Bronchial epithelial cell (primary cell): ENCODE results near the gene PITRM1. TPM values are rescaled to one million over a fixed set of nuclear protein-coding genes. Genes with fewer than 3 reads are reported as not detected.
A peak's percentile ranks its signal among the peaks of the same experiment; 100 is the strongest.

Source experiments
- DNase-seq: peaks from one replicate; pipeline ENCODE4 v3.0.0-alpha.2; 2010; ENCODE audit warnings: low read depth
- FAIRE-seq: peaks from 2 replicates; lab custom pipeline; 2011; peaks lifted over from hg19 to GRCh38; lab: Jason Lieb, UNC
- H3K27me3 ChIP-seq: 2 replicates; pipeline ENCODE4 v1.5.1; 2011; ENCODE audit warnings: low read length; ENCODE audit not compliant: control insufficient read depth, insufficient read depth
- H3K36me3 ChIP-seq: 2 replicates; pipeline ENCODE4 v1.5.1; 2011; ENCODE audit warnings: low read length; ENCODE audit not compliant: control insufficient read depth, insufficient read depth
- H3K4me3 ChIP-seq: 2 replicates; pipeline ENCODE4 v1.5.1; 2011; ENCODE audit warnings: mild to moderate bottlenecking, low read depth, low read length, control low read depth
- total RNA-seq: library from RNA; depleted of rRNA; stranded (reverse); fragments of >200 nt; gene quantifications from 2 replicates; pipeline ENCODE4 v1.2.1, GENCODE V29; 2014
- TF ChIP-seq, protein P1 (sequence below): IDR thresholded peaks from 2 replicates; pipeline ENCODE4 v1.5.1; 2011; ENCODE audit warnings: mild to moderate bottlenecking, moderate library complexity, low read length, control low read depth, inconsistent platforms; ENCODE audit not compliant: insufficient read depth, severe bottlenecking

The PITRM1 gene
- total RNA-seq, 1 donor from 2014 or later = 39.2 TPM

DNA sequence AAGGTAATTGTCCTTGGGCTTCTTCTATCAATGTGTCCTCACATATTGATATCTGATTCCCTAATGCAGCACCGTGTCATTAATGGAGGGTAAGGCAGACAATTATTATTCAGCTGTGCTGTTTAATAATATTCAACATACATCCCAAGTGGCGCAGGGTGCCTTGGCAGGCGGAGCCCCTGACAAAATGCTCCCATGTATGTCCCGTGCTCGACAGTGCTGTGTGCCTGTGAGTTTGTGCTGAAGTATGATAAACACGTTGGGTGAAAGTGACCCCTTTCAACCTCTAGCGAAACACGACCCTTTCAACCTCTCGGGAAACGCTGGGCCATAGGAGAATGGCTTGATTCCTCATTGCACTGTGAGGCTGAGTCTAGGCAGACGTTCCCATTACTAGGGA, 73.9 kb downstream of the PITRM1 start:
- Histone ChIP-seq H3K27me3 (no peaks in the 10 kb centered on the region), H3K36me3 (peaks cover 20% of the 10 kb centered on the region), H3K4me3 (no peak overlapping the region)
- FAIRE-seq (no peak), DNase-seq (no peak)
- TF ChIP-seq, protein P1, sequence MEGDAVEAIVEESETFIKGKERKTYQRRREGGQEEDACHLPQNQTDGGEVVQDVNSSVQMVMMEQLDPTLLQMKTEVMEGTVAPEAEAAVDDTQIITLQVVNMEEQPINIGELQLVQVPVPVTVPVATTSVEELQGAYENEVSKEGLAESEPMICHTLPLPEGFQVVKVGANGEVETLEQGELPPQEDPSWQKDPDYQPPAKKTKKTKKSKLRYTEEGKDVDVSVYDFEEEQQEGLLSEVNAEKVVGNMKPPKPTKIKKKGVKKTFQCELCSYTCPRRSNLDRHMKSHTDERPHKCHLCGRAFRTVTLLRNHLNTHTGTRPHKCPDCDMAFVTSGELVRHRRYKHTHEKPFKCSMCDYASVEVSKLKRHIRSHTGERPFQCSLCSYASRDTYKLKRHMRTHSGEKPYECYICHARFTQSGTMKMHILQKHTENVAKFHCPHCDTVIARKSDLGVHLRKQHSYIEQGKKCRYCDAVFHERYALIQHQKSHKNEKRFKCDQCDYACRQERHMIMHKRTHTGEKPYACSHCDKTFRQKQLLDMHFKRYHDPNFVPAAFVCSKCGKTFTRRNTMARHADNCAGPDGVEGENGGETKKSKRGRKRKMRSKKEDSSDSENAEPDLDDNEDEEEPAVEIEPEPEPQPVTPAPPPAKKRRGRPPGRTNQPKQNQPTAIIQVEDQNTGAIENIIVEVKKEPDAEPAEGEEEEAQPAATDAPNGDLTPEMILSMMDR = no peak

DNA sequence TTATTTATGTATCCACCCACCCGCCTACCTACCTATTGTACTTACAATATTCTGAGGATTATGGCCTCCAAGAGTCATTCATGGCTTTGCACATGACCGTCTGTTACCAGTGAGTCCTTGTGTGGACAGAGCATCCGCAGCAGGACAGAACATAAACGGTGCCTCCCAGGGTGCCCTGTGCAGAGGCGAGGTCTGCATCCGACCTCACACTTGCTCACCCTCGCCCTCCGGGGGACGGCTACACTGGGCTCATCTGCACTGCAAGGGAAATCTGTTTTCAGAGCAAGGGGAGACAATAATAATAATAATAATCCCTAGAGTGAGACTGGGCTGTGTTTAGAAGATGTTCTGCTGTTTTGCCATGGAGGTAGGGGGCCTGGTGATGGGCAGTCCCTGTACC, 75.4 kb downstream of the PITRM1 start:
- TF ChIP-seq, protein P1 = no peak
- Histone ChIP-seq H3K27me3 (no peaks in the 10 kb centered on the region), H3K4me3 (no peak overlapping the region), H3K36me3 (peaks cover 16% of the 10 kb centered on the region)
- no peak for FAIRE-seq
- no peak for DNase-seq

DNA sequence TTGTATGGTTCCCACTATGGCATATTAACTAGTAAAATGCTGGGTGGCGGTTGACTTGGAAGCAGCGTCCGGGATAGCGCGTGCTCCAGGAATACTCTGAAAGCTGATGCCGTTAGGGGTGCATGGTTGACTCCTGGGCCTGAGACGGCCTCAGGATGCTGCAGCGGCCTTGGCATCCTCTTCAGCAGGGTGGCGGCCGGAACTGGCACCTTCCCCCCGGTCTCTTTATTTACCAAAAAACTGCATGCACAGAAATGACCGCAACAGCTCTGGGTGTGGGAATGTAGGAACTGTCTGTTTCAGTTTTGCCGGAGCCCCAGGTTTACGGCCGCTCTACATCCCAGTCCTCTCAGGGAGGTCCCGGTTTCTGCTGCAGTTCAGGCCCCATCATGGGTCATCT, 76.4 kb downstream of the PITRM1 start:
- TF ChIP-seq, protein P1 = no peak
- FAIRE-seq (no peak), DNase-seq (no peak)
- Histone ChIP-seq H3K4me3 (no peak overlapping the region), H3K36me3 (peaks cover 11% of the 10 kb centered on the region), H3K27me3 (no peaks in the 10 kb centered on the region)

DNA sequence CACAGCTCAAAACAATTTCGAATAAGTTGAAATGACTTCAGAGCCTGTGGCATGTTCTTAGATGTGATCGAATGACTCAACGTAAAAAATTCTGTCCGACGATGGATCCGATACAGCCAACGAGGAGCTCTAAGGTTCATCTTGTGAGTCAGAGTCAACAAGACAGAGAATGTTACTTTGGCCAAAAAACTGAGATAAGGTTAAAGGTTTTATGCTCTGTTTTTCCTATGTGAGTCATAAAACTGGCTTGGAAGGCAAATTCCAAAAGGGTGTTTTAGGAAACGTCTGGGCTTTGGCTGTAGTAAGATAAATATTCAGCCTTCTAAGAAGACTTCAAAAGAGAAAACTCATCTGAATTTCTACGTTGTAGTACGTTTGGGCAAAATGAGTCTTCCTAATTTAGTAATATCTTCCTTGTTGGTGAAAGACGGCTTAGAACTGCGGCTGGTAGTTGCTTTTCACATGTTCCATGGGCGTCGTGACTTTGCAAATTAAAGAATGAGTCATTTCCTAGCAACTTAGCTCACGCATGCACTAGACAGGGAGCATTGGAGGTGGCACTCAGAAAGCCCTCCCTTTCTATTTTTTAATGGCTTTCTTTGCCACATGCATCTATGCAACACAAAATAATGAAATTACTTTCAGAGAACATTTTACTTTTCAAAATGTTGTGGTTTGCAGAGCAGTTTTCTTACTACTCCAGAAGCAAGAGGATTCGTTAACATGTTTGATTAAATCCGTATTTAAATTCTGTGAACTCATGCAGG, 77.0 kb downstream of the PITRM1 start:
- peaks cover 8% of the 10 kb centered on the region for H3K36me3 ChIP-seq
- DNase-seq (peak; percentile 100), FAIRE-seq (no peak)
- H3K4me3 ChIP-seq = no peak overlapping the region
- H3K27me3 ChIP-seq = no peaks in the 10 kb centered on the region
- TF ChIP-seq, protein P1 = no peak

DNA sequence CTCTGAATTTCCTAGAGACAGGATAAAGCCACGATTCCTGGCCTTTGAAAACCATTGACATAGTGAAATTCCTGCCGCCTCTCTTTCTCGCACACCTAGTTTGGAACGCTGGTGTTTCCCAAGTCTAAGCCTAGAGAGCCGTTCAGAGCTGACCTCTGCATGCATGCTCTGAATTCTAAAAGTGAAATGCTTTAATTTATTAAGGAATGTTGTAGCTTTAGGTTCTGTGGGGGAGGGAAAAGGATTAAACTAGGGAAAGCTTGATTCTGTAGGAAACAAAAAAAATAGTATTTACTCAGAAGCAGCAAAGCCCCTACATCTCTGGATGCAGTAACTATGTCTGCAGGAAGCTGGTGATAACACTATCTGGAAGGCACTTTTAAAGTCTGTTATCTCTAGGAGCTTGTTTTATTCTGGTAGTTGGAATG, 78.0 kb downstream of the PITRM1 start:
- TF ChIP-seq, protein P1 = no peak
- no peak overlapping the region for H3K4me3 ChIP-seq
- DNase-seq = no peak
- FAIRE-seq = no peak
- no peaks in the 10 kb centered on the region for H3K27me3 ChIP-seq
- H3K36me3 ChIP-seq = peaks cover 4% of the 10 kb centered on the region

DNA sequence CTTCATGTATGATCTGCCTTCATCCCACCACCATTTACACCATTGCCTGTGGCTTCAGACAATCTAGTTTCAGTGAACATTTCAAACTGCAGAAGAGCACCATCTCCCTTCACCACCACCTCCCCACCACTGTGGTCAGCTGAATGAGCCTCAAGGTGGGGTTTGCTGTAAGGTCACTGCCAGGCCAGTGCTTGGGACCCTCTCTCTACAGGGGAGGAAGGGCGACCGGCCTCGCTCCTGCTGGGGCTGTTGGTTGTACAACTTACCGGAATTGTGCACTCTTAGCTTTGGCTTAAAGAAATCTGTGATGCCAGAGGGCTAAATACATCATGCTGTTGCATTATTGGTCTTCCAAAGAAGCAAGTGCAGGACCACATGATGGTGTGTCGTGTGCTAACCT, 78.6 kb downstream of the PITRM1 start:
- DNase-seq (no peak), FAIRE-seq (no peak)
- peaks cover 4% of the 10 kb centered on the region for H3K36me3 ChIP-seq
- no peaks in the 10 kb centered on the region for H3K27me3 ChIP-seq
- TF ChIP-seq, protein P1 = no peak
- no peak overlapping the region for H3K4me3 ChIP-seq
